ENCODE data around the gene ITGB2.
"Not testable (repeated sequence)": the region's sequence is repeated elsewhere in the genome, so short reads cannot be mapped to it uniquely, and the experiment has no call there.

ITGB2 gene

GRCh38 chr21:44886113-44887075, 34.3 kb downstream of the ITGB2 start:
- H3K4me3 ChIP-seq (ENCODE audit: control insufficient read depth, low read depth, low read length), result no peak overlapping the region
- DNase-seq (ENCODE audit: low read depth), result no peak
- no peak for TF ChIP-seq CTCF (IDR thresholded peaks at IDR 0.05; ENCODE audit: control insufficient read depth, insufficient read depth, low read depth, low read length, missing control alignments)

GRCh38 chr21:44885615-44886014, 35.1 kb downstream of the ITGB2 start:
- TF ChIP-seq CTCF (IDR thresholded peaks at IDR 0.05; ENCODE audit: control insufficient read depth, insufficient read depth, low read depth, low read length, missing control alignments), result no peak
- H3K4me3 ChIP-seq (ENCODE audit: control insufficient read depth, low read depth, low read length), result no peak overlapping the region
- DNase-seq (ENCODE audit: low read depth), result no peak

GRCh38 chr21:44884097-44884496, 36.6 kb downstream of the ITGB2 start:
- no peak for DNase-seq (ENCODE audit: low read depth)
- TF ChIP-seq CTCF (IDR thresholded peaks at IDR 0.05; ENCODE audit: control insufficient read depth, insufficient read depth, low read depth, low read length, missing control alignments), result no peak
- no peak overlapping the region for H3K4me3 ChIP-seq (ENCODE audit: control insufficient read depth, low read depth, low read length)

- DNase-seq (ENCODE audit: low read depth), result no peak
- H3K4me3 ChIP-seq (ENCODE audit: control insufficient read depth, low read depth, low read length), result no peak overlapping the region
- no peak for TF ChIP-seq CTCF (IDR thresholded peaks at IDR 0.05; ENCODE audit: control insufficient read depth, insufficient read depth, low read depth, low read length, missing control alignments)
Measured at GRCh38 chr21:44883250-44883649, 37.4 kb downstream of the ITGB2 start.

GRCh38 chr21:44881198-44881872, 39.4 kb downstream of the ITGB2 start:
- no peak overlapping the region for H3K4me3 ChIP-seq (ENCODE audit: control insufficient read depth, low read depth, low read length)
- DNase-seq (ENCODE audit: low read depth), result no peak
- TF ChIP-seq CTCF (IDR thresholded peaks at IDR 0.05; ENCODE audit: control insufficient read depth, insufficient read depth, low read depth, low read length, missing control alignments), result no peak

- TF ChIP-seq CTCF (IDR thresholded peaks at IDR 0.05; ENCODE audit: control insufficient read depth, insufficient read depth, low read depth, low read length, missing control alignments), result no peak
- DNase-seq (ENCODE audit: low read depth), result no peak
- no peak overlapping the region for H3K4me3 ChIP-seq (ENCODE audit: control insufficient read depth, low read depth, low read length)
Measured at GRCh38 chr21:44880405-44881197, 40.1 kb downstream of the ITGB2 start.

GRCh38 chr21:44879238-44879637, 41.5 kb downstream of the ITGB2 start:
- not testable (repeated sequence) for H3K4me3 ChIP-seq (ENCODE audit: control insufficient read depth, low read depth, low read length); DNase-seq (ENCODE audit: low read depth)
